HG02885 (cell line): ENCODE measurements around the gene LINC00237.
A peak's percentile ranks its signal among the peaks of the same experiment; 100 is the strongest.

Experiments used
- ATAC-seq: cut with Tn5 transposase; IDR thresholded peaks from one replicate; pipeline ENCODE4 v1.9.1; 2021; ENCODE audit warnings: mild to moderate bottlenecking; ENCODE audit not compliant: unreplicated experiment, poor library complexity

The LINC00237 gene

GRCh38 chr20:21125849-21126580 is 19.9 kb upstream of the LINC00237 start, which contains the start of gene KIZ:
TSS of gene KIZ (plus strand) at chr20:21126082. CDS start at chr20:21126116, 34 bp downstream.
- ATAC-seq: peak; percentile 98

- peak; percentile 15 for ATAC-seq
Measured at GRCh38 chr20:21125072-21125848, 19.1 kb upstream of the LINC00237 start.

- ATAC-seq: no peak
Measured at GRCh38 chr20:21124190-21124589, 18.0 kb upstream of the LINC00237 start.

GRCh38 chr20:21118782-21119181 is 12.6 kb upstream of the LINC00237 start:
- ATAC-seq: no peak

GRCh38 chr20:21118138-21118537 is 12.0 kb upstream of the LINC00237 start:
- no peak for ATAC-seq

GRCh38 chr20:21117521-21117920 is 11.4 kb upstream of the LINC00237 start:
- ATAC-seq: no peak

GRCh38 chr20:21114584-21114983 is 8.4 kb upstream of the LINC00237 start:
- ATAC-seq: no peak

GRCh38 chr20:21113697-21114096 is 7.5 kb upstream of the LINC00237 start:
- ATAC-seq: no peak

- no peak for ATAC-seq
Measured at GRCh38 chr20:21111416-21111815, 5.3 kb upstream of the LINC00237 start.

- ATAC-seq: no peak
Measured at GRCh38 chr20:21110811-21111210, 4.7 kb upstream of the LINC00237 start.

- ATAC-seq: no peak
Measured at GRCh38 chr20:21109144-21109543, 3.0 kb upstream of the LINC00237 start.

- ATAC-seq: no peak
Measured at GRCh38 chr20:21105429-21106170, 558 bp downstream of the LINC00237 start.

- no peak for ATAC-seq
Measured at GRCh38 chr20:21104921-21105320, 1.2 kb downstream of the LINC00237 start.

- ATAC-seq: no peak
Measured at GRCh38 chr20:21104466-21104761, 1.7 kb downstream of the LINC00237 start.

- no peak for ATAC-seq
Measured at GRCh38 chr20:21103582-21104465, 2.3 kb downstream of the LINC00237 start.

GRCh38 chr20:21102603-21103311 is 3.4 kb downstream of the LINC00237 start:
- ATAC-seq: peak; percentile 46

GRCh38 chr20:21101932-21102575 is 4.1 kb downstream of the LINC00237 start:
- no peak for ATAC-seq

GRCh38 chr20:21101453-21101931 is 4.7 kb downstream of the LINC00237 start:
- ATAC-seq: no peak
